HG02840 (cell line): ENCODE data around the gene STPG4.

Experiments
- ATAC-seq: cut with Tn5 transposase; IDR thresholded peaks from one replicate; pipeline ENCODE4 v1.9.1; 2021; ENCODE audit warnings: mild to moderate bottlenecking, moderate library complexity, moderate number of reproducible peaks; ENCODE audit not compliant: unreplicated experiment, low FRiP score

The STPG4 gene

DNA sequence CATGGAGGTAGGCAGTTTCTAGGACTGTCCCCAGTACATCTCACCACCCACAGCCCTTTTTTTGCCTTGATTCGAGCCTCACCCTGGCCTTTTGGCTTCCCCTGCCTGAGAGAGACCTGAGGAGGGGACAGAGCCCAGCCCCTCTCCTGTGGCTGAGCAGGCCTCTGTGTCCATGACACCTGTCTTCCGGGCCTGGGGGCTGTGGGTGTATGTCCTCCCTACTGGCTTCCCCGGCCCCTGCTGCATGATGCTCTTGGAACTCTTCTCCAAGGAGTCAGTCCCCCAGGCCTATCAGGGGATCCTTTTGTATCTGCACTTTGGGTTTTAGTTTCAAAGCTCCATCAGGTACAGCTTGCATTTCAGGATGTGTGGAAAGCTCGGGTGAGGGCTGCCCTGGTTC, 80.4 kb downstream of the STPG4 start:
- no peak for ATAC-seq

DNA sequence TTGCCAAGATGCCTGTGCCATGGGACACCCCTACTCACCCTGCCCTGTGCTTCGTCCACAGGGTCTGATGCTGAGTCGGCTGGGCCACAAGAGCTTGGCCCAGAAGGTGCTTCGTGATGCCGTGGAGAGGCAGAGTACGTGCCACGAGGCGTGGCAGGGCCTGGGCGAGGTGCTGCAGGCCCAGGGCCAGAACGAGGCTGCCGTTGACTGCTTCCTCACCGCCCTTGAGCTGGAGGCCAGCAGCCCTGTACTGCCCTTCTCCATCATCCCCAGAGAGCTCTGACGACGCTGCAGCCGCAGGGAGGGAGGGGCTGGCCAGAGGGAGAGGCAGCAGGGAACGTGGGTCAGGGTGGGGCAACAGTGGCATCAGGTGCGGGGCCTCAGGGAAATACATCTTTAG, 81.5 kb downstream of the STPG4 start:
- no peak for ATAC-seq

- no peak for ATAC-seq
Measured at GRCh38 chr2:47073217-47073616, 81.9 kb downstream of the STPG4 start.

- ATAC-seq, result no peak
Measured at GRCh38 chr2:47072728-47073191, 82.3 kb downstream of the STPG4 start.

GRCh38 chr2:47072018-47072691, 83.0 kb downstream of the STPG4 start:
- no peak for ATAC-seq

- peak; percentile 52 for ATAC-seq
Measured at GRCh38 chr2:47070920-47071824, 83.9 kb downstream of the STPG4 start.

DNA sequence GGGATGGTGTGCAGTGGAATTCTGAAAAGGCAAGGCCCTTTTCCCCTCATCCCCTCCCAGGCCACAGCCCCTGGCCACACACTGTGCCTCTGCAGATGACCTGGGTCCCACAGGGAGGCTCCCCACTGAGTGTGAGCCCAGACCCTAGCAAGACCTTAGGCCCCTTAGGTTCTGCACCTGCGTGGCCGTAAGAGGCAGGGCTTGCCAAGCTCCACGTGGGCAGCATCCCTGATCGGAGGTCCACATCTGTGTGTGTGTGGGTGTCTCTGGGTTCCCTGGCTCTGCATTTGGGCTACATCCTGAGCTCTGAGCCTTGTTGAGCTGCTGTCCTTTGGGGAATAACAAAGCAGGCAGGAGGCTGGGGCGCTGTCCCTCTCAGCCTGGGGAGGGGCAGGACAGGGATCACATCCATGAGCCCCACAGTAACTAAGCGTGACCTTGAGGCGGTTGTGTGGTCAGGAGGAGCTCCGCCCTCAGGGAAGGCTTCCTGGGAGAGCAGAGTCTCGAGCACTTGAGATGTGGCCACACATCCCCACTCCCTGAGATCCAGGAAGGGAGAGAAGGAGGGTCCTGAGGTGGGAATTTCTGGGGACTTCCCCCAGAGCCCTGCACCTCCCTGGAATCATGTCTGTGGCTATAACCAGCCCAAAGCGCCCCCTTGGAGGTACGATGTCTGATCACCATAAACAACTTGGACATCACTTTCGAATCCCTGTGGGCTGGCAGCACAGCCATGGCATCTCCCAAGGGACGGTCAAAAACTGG, 84.8 kb downstream of the STPG4 start:
- ATAC-seq, result no peak

- no peak for ATAC-seq
Measured at GRCh38 chr2:47069628-47070154, 85.4 kb downstream of the STPG4 start.

- ATAC-seq, result no peak
Measured at GRCh38 chr2:47068981-47069627, 86.0 kb downstream of the STPG4 start.

- no peak for ATAC-seq
Measured at GRCh38 chr2:47067788-47068407, 87.2 kb downstream of the STPG4 start.

DNA sequence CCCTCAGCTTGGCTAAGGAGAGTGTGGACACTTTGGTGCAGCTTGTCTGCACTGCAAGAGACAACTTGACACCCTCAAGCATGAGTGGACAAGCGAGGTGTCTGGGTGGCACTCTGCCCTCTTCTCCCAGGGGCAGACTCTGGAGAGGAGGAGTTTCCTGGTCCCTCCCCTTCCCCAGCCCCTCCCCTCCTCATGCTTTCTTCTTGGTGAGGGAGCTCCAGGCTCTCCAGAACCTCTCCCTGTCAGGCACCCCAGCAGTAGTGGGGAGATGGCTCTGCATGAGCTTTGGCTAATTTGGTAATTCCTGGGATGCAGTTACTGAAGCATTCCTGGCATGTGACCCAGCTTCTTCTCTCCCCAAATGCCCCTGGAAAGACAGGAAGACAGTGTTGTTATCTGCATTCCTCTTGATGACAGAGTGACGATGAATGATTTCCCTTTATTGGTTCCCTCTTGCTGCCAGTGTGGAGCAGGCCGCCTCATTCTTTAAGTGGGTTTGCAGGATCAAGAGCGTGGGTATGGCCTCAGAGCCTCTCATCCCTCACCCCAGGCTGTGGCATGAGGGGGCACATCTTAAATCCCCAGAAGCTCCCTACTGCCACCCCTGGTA, 89.2 kb downstream of the STPG4 start:
- ATAC-seq, result no peak

DNA sequence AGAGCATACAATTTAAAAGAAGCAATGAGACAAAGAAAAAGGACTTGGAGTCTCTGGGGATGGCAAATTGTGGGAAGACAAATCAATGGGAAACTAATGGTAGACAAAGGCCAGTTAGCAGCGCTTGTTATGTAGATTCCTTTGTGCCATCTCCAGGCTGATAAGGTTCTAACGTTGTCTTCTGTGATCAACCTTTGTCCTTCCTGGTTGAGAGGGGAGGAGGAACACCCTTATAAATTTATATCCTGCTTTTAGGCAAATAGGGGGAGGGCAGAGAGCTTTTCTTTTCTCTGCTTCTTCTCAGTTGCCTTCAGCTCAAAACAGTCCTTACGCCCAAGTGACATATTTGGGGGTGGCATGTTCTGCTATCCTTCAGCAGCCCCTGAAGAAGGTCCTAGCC, 89.8 kb downstream of the STPG4 start:
- no peak for ATAC-seq

GRCh38 chr2:47064106-47064505, 91.0 kb downstream of the STPG4 start:
- no peak for ATAC-seq

- ATAC-seq, result no peak
Measured at GRCh38 chr2:47063538-47063930, 91.6 kb downstream of the STPG4 start.

GRCh38 chr2:47062681-47063537, 92.2 kb downstream of the STPG4 start:
- no peak for ATAC-seq

DNA sequence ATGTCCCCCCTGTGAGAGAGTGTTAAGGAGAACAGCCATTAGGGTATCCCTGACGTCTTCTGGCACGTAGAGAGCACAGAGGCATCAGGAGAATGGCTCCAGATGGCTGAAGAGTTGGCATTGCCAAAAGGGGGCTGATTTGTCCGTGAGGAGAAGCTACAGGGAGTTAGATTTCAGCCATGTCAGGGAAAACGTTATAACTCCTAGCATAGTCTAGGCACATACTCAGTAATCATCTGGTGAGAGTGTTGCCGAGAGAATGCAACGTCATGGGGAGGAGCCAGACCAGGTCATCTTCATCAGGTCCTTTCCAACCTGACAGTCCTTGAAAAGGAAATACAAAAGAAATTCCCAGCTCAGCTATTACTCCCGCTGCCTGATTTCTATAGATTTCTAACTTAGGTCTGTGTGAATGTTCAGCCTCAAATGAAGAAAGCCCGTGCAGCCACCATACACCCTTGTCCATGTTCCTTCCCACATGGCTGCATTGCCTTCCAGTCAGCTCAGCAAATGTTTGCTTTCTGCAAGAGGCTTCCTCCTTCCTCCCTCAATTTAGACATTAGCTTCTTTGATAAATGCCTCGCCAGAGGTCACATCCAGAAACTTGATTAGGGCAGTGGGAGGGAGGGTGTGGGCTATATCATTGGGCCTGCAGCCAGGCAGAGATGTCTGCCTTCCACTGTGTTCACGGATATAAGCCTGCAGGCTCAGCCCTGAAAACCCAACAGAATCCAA, 93.0 kb downstream of the STPG4 start:
- no peak for ATAC-seq

DNA sequence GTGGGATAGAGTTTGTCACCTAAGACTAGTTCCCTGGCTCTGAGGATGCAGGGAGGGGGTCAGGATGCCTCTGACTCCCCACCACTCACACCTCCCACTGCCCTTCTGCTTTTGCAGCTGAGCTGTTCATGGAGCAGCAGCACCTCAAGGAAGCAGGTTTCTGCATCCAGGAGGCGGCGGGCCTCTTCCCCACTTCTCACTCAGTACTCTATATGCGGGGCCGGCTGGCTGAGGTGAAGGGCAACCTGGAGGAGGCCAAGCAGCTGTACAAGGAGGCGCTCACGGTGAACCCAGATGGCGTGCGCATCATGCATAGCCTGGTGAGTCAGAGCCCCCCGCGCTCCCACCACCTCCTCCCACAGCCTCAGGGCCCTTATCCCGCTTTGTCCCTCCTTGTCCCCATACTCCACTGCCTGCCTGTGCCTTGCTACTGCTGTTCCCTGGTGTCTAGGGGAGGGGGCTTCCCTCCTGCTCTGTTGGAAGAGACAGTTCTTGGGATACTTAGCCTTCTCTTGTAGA, 94.4 kb downstream of the STPG4 start:
- ATAC-seq, result no peak
